ENCODE data around the gene PPM1A. TPM values are rescaled to one million over a fixed set of nuclear protein-coding genes. Genes with fewer than 3 reads are reported as not detected.

PPM1A gene
- total RNA-seq, 1 donor from 2014 or later = 26.1 TPM

GRCh38 chr14:60249321-60250256 lies 568 bp downstream of the PPM1A start:
- no peak for TF ChIP-seq CTCF (IDR thresholded peaks at IDR 0.05; ENCODE audit: insufficient read depth, low read length, poor library complexity, severe bottlenecking)
- Histone ChIP-seq H3K4me3 (ENCODE audit: low read depth, low read length) (peak overlapping the region; percentile 66), H3K36me3 (ENCODE audit: control insufficient read depth, insufficient read depth, low read length) (no peaks in the 10 kb centered on the region), H3K27me3 (ENCODE audit: control insufficient read depth, insufficient read depth, low read length) (no peaks in the 10 kb centered on the region)
- no peak for DNase-seq (ENCODE audit: low read depth)

GRCh38 chr14:60250257-60251035 lies 1.4 kb downstream of the PPM1A start:
- Histone ChIP-seq H3K4me3 (ENCODE audit: low read depth, low read length) (peak overlapping the region; percentile 66), H3K27me3 (ENCODE audit: control insufficient read depth, insufficient read depth, low read length) (no peaks in the 10 kb centered on the region), H3K36me3 (ENCODE audit: control insufficient read depth, insufficient read depth, low read length) (no peaks in the 10 kb centered on the region)
- DNase-seq (ENCODE audit: low read depth) = peak; percentile 43
- TF ChIP-seq CTCF (IDR thresholded peaks at IDR 0.05; ENCODE audit: insufficient read depth, low read length, poor library complexity, severe bottlenecking) = no peak

GRCh38 chr14:60251877-60252276 lies 2.9 kb downstream of the PPM1A start:
- Histone ChIP-seq H3K36me3 (ENCODE audit: control insufficient read depth, insufficient read depth, low read length) (no peaks in the 10 kb centered on the region), H3K4me3 (ENCODE audit: low read depth, low read length) (no peak overlapping the region), H3K27me3 (ENCODE audit: control insufficient read depth, insufficient read depth, low read length) (no peaks in the 10 kb centered on the region)
- DNase-seq (ENCODE audit: low read depth) = no peak
- no peak for TF ChIP-seq CTCF (IDR thresholded peaks at IDR 0.05; ENCODE audit: insufficient read depth, low read length, poor library complexity, severe bottlenecking)

GRCh38 chr14:60252630-60253029 lies 3.6 kb downstream of the PPM1A start:
- no peak overlapping the region for H3K4me3 ChIP-seq (ENCODE audit: low read depth, low read length)
- DNase-seq (ENCODE audit: low read depth) = no peak
- TF ChIP-seq CTCF (IDR thresholded peaks at IDR 0.05; ENCODE audit: insufficient read depth, low read length, poor library complexity, severe bottlenecking) = no peak
- H3K36me3 ChIP-seq (ENCODE audit: control insufficient read depth, insufficient read depth, low read length) = no peaks in the 10 kb centered on the region
- H3K27me3 ChIP-seq (ENCODE audit: control insufficient read depth, insufficient read depth, low read length) = no peaks in the 10 kb centered on the region

- H3K36me3 ChIP-seq (ENCODE audit: control insufficient read depth, insufficient read depth, low read length) = no peaks in the 10 kb centered on the region
- no peak overlapping the region for H3K4me3 ChIP-seq (ENCODE audit: low read depth, low read length)
- no peak for TF ChIP-seq CTCF (IDR thresholded peaks at IDR 0.05; ENCODE audit: insufficient read depth, low read length, poor library complexity, severe bottlenecking)
- H3K27me3 ChIP-seq (ENCODE audit: control insufficient read depth, insufficient read depth, low read length) = no peaks in the 10 kb centered on the region
- DNase-seq (ENCODE audit: low read depth) = no peak
Measured at GRCh38 chr14:60253649-60254048, 4.6 kb downstream of the PPM1A start.
